ENCODE results near the gene ATP5PF. TPM values are rescaled to one million over a fixed set of nuclear protein-coding genes. Genes with fewer than 3 reads are reported as not detected.
A peak's percentile ranks its signal among the peaks of the same experiment; 100 is the strongest.

Gene ATP5PF
- total RNA-seq, 5 donors from 2014 or later (not counting 1 experiment from before 2014, with no cell fraction given): 35.1 to 52.2 (median 46.6) TPM

- Mint-ChIP-seq H3K9me3 (no peaks in the 10 kb centered on the region), H3K4me1 (peaks cover 8 to 16% (median 15%) of the 10 kb centered on the region in 3 donors), H3K27ac (no peak overlapping the region), H3K36me3 (peaks cover 74% of the 10 kb centered on the region), H3K27me3 (no peaks in the 10 kb centered on the region), H3K4me3 (no peak overlapping the region)
- ATAC-seq (replicated peaks in 1 of 4): no peak
- ChIA-PET CTCF (no interaction called here), POLR2A (no interaction called here)
- Histone ChIP-seq H3K27me3 (replicated peaks in 1 of 2; ENCODE audit: control insufficient read depth in 2 of 2, extremely low read depth in 1 of 2, insufficient read depth in 2 of 2, low read length in 1 of 2) (no peaks in the 10 kb centered on the region), H3K36me3 (ENCODE audit: control insufficient read depth in 2 of 2, extremely low read depth in 1 of 2, insufficient read depth in 1 of 2, low read length in 1 of 2) (peaks cover 11 to 72% of the 10 kb centered on the region in 2 donors), H3K9me3 (no peaks in the 10 kb centered on the region), H3K4me3 (ENCODE audit: control insufficient read depth in 1 of 2, extremely low read depth in 1 of 2, low read length in 1 of 2) (no peak overlapping the region), H3K27ac (ENCODE audit: low read length) (no peak overlapping the region), H3K4me1 (ENCODE audit: control insufficient read depth in 1 of 2, extremely low read depth in 1 of 2, insufficient read depth in 2 of 2, low read length in 2 of 2) (peaks cover 0 to 4% of the 10 kb centered on the region in 2 experiments)
- WGBS (ENCODE audit: insufficient coverage): no CpG with 5 or more reads among the region's 1 CpG
- DNase-seq: no peak
These were observed 26.0 kb upstream of the ATP5PF start for GRCh38 chr21:25760677-25761076.

- Histone ChIP-seq H3K4me1 (ENCODE audit: control insufficient read depth in 1 of 2, extremely low read depth in 1 of 2, insufficient read depth in 2 of 2, low read length in 2 of 2) (peaks cover 0 to 4% of the 10 kb centered on the region in 2 experiments), H3K4me3 (ENCODE audit: control insufficient read depth in 1 of 2, extremely low read depth in 1 of 2, low read length in 1 of 2) (no peak overlapping the region), H3K36me3 (ENCODE audit: control insufficient read depth in 2 of 2, extremely low read depth in 1 of 2, insufficient read depth in 1 of 2, low read length in 1 of 2) (peaks cover 11 to 72% of the 10 kb centered on the region in 2 donors), H3K9me3 (no peaks in the 10 kb centered on the region), H3K27me3 (replicated peaks in 1 of 2; ENCODE audit: control insufficient read depth in 2 of 2, extremely low read depth in 1 of 2, insufficient read depth in 2 of 2, low read length in 1 of 2) (no peaks in the 10 kb centered on the region), H3K27ac (ENCODE audit: low read length) (no peak overlapping the region)
- POLR2A ChIA-PET: no interaction called here
- no peak overlapping the region for H3K4me3 Mint-ChIP-seq
- H3K27ac Mint-ChIP-seq: no peak overlapping the region
- H3K4me1 Mint-ChIP-seq: peaks cover 13 to 22% (median 18%) of the 10 kb centered on the region in 3 donors
- H3K9me3 Mint-ChIP-seq: no peaks in the 10 kb centered on the region
- CTCF ChIA-PET: no interaction called here
- H3K27me3 Mint-ChIP-seq: no peaks in the 10 kb centered on the region
- ATAC-seq (replicated peaks in 1 of 4) (no peak), DNase-seq (no peak)
- WGBS (ENCODE audit: insufficient coverage): 92% methylated on average over 2 of the region's 3 CpGs
- H3K36me3 Mint-ChIP-seq: peaks cover 73% of the 10 kb centered on the region
These were observed 25.4 kb upstream of the ATP5PF start for GRCh38 chr21:25760061-25760460.

GRCh38 chr21:25759573-25759972 lies 24.9 kb upstream of the ATP5PF start:
- Histone ChIP-seq H3K4me3 (ENCODE audit: control insufficient read depth in 1 of 2, extremely low read depth in 1 of 2, low read length in 1 of 2) (no peak overlapping the region), H3K27me3 (replicated peaks in 1 of 2; ENCODE audit: control insufficient read depth in 2 of 2, extremely low read depth in 1 of 2, insufficient read depth in 2 of 2, low read length in 1 of 2) (no peaks in the 10 kb centered on the region), H3K27ac (ENCODE audit: low read length) (no peak overlapping the region), H3K36me3 (ENCODE audit: control insufficient read depth in 2 of 2, extremely low read depth in 1 of 2, insufficient read depth in 1 of 2, low read length in 1 of 2) (peaks cover 11 to 72% of the 10 kb centered on the region in 2 donors), H3K4me1 (ENCODE audit: control insufficient read depth in 1 of 2, extremely low read depth in 1 of 2, insufficient read depth in 2 of 2, low read length in 2 of 2) (peaks cover 0 to 4% of the 10 kb centered on the region in 2 experiments), H3K9me3 (no peaks in the 10 kb centered on the region)
- Mint-ChIP-seq H3K4me1 (peaks cover 13 to 22% (median 18%) of the 10 kb centered on the region in 3 donors), H3K4me3 (no peak overlapping the region), H3K9me3 (no peaks in the 10 kb centered on the region), H3K27me3 (no peaks in the 10 kb centered on the region), H3K27ac (peak overlapping the region in 1 of 2 donors; percentile 22), H3K36me3 (peaks cover 71% of the 10 kb centered on the region)
- CTCF ChIA-PET: no interaction called here
- no CpG with 5 or more reads among the region's 1 CpG for WGBS (ENCODE audit: insufficient coverage)
- no peak for ATAC-seq (replicated peaks in 1 of 4)
- DNase-seq: no peak
- POLR2A ChIA-PET: no interaction called here

GRCh38 chr21:25757531-25757930 lies 22.8 kb upstream of the ATP5PF start:
- no peak for DNase-seq
- ATAC-seq (replicated peaks in 1 of 4): no peak
- Histone ChIP-seq H3K27ac (ENCODE audit: low read length) (no peak overlapping the region), H3K27me3 (replicated peaks in 1 of 2; ENCODE audit: control insufficient read depth in 2 of 2, extremely low read depth in 1 of 2, insufficient read depth in 2 of 2, low read length in 1 of 2) (no peaks in the 10 kb centered on the region), H3K4me1 (ENCODE audit: control insufficient read depth in 1 of 2, extremely low read depth in 1 of 2, insufficient read depth in 2 of 2, low read length in 2 of 2) (peaks cover 0 to 4% of the 10 kb centered on the region in 2 experiments), H3K4me3 (ENCODE audit: control insufficient read depth in 1 of 2, extremely low read depth in 1 of 2, low read length in 1 of 2) (no peak overlapping the region), H3K36me3 (ENCODE audit: control insufficient read depth in 2 of 2, extremely low read depth in 1 of 2, insufficient read depth in 1 of 2, low read length in 1 of 2) (peaks cover 11 to 71% of the 10 kb centered on the region in 2 donors), H3K9me3 (no peaks in the 10 kb centered on the region)
- no peak overlapping the region for H3K4me3 Mint-ChIP-seq
- no peak overlapping the region for H3K27ac Mint-ChIP-seq
- POLR2A ChIA-PET: interaction anchor here (0.6 to 1.0 kb wide), 3 partner anchors 13 to 69 kb away, joined by 3 to 8 read pairs (median 3); no protein-coding TSS in a partner anchor
- CTCF ChIA-PET: interaction anchor here in 1 of 2 donors (0.6 kb wide), 1 partner anchor 12 kb away, joined by 4 read pairs; no protein-coding TSS in a partner anchor
- H3K4me1 Mint-ChIP-seq: peaks cover 15 to 22% (median 18%) of the 10 kb centered on the region in 3 donors
- H3K27me3 Mint-ChIP-seq: no peaks in the 10 kb centered on the region
- peaks cover 73% of the 10 kb centered on the region for H3K36me3 Mint-ChIP-seq
- H3K9me3 Mint-ChIP-seq: no peaks in the 10 kb centered on the region

- Histone ChIP-seq H3K4me3 (ENCODE audit: control insufficient read depth in 1 of 2, extremely low read depth in 1 of 2, low read length in 1 of 2) (no peak overlapping the region), H3K27me3 (replicated peaks in 1 of 2; ENCODE audit: control insufficient read depth in 2 of 2, extremely low read depth in 1 of 2, insufficient read depth in 2 of 2, low read length in 1 of 2) (no peaks in the 10 kb centered on the region), H3K36me3 (ENCODE audit: control insufficient read depth in 2 of 2, extremely low read depth in 1 of 2, insufficient read depth in 1 of 2, low read length in 1 of 2) (peaks cover 11 to 71% of the 10 kb centered on the region in 2 donors), H3K27ac (ENCODE audit: low read length) (no peak overlapping the region), H3K4me1 (ENCODE audit: control insufficient read depth in 1 of 2, extremely low read depth in 1 of 2, insufficient read depth in 2 of 2, low read length in 2 of 2) (peaks cover 0 to 4% of the 10 kb centered on the region in 2 experiments), H3K9me3 (no peaks in the 10 kb centered on the region)
- H3K27me3 Mint-ChIP-seq: no peaks in the 10 kb centered on the region
- peak overlapping the region in 1 of 2 donors; percentile 49 for H3K27ac Mint-ChIP-seq
- 65% methylated on average over 4 of the region's 6 CpGs for WGBS (ENCODE audit: insufficient coverage)
- CTCF ChIA-PET: no interaction called here
- peaks cover 15 to 22% (median 18%) of the 10 kb centered on the region in 3 donors for H3K4me1 Mint-ChIP-seq
- ATAC-seq (replicated peaks in 1 of 4) (no peak), DNase-seq (no peak)
- H3K9me3 Mint-ChIP-seq: no peaks in the 10 kb centered on the region
- H3K36me3 Mint-ChIP-seq: peaks cover 76% of the 10 kb centered on the region
- H3K4me3 Mint-ChIP-seq: no peak overlapping the region
- POLR2A ChIA-PET: no interaction called here
These were observed 21.7 kb upstream of the ATP5PF start for GRCh38 chr21:25756190-25756932.

GRCh38 chr21:25752416-25752815 lies 17.7 kb upstream of the ATP5PF start:
- peaks cover 17 to 33% (median 27%) of the 10 kb centered on the region in 3 donors for H3K4me1 Mint-ChIP-seq
- no peaks in the 10 kb centered on the region for H3K9me3 Mint-ChIP-seq
- peaks cover 47% of the 10 kb centered on the region for H3K36me3 Mint-ChIP-seq
- ChIA-PET POLR2A (interaction anchor here in 1 of 2 donors (0.6 to 1.1 kb wide), 2 partner anchors 8 to 17 kb away, joined by 4 read pairs; no protein-coding TSS in a partner anchor), CTCF (no interaction called here)
- Histone ChIP-seq H3K27ac (ENCODE audit: low read length) (no peak overlapping the region), H3K36me3 (ENCODE audit: control insufficient read depth in 2 of 2, extremely low read depth in 1 of 2, insufficient read depth in 1 of 2, low read length in 1 of 2) (peaks cover 7 to 46% of the 10 kb centered on the region in 2 donors), H3K9me3 (no peaks in the 10 kb centered on the region), H3K27me3 (replicated peaks in 1 of 2; ENCODE audit: control insufficient read depth in 2 of 2, extremely low read depth in 1 of 2, insufficient read depth in 2 of 2, low read length in 1 of 2) (no peaks in the 10 kb centered on the region), H3K4me1 (ENCODE audit: control insufficient read depth in 1 of 2, extremely low read depth in 1 of 2, insufficient read depth in 2 of 2, low read length in 2 of 2) (peaks cover 0 to 13% of the 10 kb centered on the region in 2 experiments), H3K4me3 (ENCODE audit: control insufficient read depth in 1 of 2, extremely low read depth in 1 of 2, low read length in 1 of 2) (no peak overlapping the region)
- 100% methylated on average over 1 of the region's 1 CpG for WGBS (ENCODE audit: insufficient coverage)
- H3K27me3 Mint-ChIP-seq: no peaks in the 10 kb centered on the region
- no peak for ATAC-seq (replicated peaks in 1 of 4)
- H3K27ac Mint-ChIP-seq: no peak overlapping the region
- H3K4me3 Mint-ChIP-seq: no peak overlapping the region
- DNase-seq: no peak
